ENCODE results near the gene GPC6.

Gene GPC6

DNA sequence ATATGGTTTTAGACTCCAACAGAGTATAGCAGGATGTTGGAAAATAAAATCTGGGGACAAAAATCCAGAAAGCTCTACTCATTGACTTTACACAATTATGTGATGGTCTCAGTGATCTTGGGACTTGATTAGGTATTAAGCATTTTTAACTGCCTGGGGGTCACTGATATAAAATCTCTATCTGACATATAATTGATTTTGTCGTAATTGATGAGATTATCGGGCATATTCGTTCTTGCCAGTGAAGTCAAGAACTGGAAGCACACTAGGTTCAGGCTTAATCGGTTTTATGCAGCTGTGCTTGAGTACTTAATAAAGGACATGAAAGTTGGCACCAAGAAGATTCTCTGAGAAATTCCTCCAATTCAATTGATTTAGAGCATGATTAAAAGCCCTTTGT is 862.1 kb downstream of the GPC6 start:
- no peak overlapping the region for H3K4me2 ChIP-seq (ENCODE audit: low read length)
- H3K9me3 ChIP-seq (ENCODE audit: insufficient read depth, low read length): no peaks in the 10 kb centered on the region
- H2AFZ ChIP-seq (ENCODE audit: low read depth, low read length): no peak overlapping the region
- no peaks in the 10 kb centered on the region for H3K4me1 ChIP-seq (ENCODE audit: low read length)
- no peak for TF ChIP-seq EZH2phosphoT487 (IDR thresholded peaks at IDR 0.05; ENCODE audit: low read depth)
- TF ChIP-seq, protein P1, sequence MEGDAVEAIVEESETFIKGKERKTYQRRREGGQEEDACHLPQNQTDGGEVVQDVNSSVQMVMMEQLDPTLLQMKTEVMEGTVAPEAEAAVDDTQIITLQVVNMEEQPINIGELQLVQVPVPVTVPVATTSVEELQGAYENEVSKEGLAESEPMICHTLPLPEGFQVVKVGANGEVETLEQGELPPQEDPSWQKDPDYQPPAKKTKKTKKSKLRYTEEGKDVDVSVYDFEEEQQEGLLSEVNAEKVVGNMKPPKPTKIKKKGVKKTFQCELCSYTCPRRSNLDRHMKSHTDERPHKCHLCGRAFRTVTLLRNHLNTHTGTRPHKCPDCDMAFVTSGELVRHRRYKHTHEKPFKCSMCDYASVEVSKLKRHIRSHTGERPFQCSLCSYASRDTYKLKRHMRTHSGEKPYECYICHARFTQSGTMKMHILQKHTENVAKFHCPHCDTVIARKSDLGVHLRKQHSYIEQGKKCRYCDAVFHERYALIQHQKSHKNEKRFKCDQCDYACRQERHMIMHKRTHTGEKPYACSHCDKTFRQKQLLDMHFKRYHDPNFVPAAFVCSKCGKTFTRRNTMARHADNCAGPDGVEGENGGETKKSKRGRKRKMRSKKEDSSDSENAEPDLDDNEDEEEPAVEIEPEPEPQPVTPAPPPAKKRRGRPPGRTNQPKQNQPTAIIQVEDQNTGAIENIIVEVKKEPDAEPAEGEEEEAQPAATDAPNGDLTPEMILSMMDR (IDR thresholded peaks at IDR 0.05; ENCODE audit: low read depth, low read length): no peak
- H3K36me3 ChIP-seq (replicated peaks; ENCODE audit: low read depth, low read length): no peaks in the 10 kb centered on the region
- H3K79me2 ChIP-seq (ENCODE audit: low read length): no peaks in the 10 kb centered on the region
- H3K4me3 ChIP-seq (ENCODE audit: low read length): no peak overlapping the region
- H4K20me1 ChIP-seq (ENCODE audit: insufficient read depth, low read length): no peaks in the 10 kb centered on the region
- no peak overlapping the region for H3K9ac ChIP-seq (ENCODE audit: low read length)
- no peaks in the 10 kb centered on the region for H3K27me3 ChIP-seq (ENCODE audit: low read depth, low read length)
- no peak overlapping the region for H3K27ac ChIP-seq (ENCODE audit: low read length)

DNA sequence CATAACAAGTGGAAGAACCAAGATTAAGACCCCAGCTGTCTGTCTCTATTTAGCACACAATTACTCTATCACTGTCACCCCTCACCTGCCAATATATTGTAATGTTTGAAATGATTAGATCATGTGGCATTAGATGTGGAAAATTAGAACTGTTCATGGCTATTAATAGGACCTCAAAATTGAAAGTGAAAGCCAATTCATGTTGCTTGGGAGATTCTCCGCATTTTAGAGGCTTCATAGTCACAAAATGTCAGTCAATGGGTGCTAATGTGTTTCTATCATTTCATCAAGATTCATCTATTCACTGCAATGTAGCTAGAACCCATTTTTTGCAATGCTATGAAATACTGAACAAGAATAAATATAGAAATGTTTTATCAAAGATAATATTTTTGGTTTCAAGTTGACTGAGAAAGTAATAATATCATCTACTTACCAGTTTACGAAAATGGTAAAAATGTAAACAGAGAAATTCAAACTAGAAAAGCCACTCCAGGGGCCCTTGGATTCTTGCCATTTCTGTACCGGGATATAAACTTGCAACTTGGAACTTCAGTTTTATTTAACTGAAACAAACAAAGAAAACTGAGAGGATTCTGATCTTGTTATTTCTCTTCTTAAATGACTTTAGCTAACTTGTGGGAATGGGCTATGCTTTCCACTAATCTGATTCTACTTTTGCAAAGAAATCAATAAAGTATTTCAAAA is 864.3 kb downstream of the GPC6 start:
- Histone ChIP-seq H3K9ac (ENCODE audit: low read length) (no peak overlapping the region), H3K4me2 (ENCODE audit: low read length) (no peak overlapping the region), H4K20me1 (ENCODE audit: insufficient read depth, low read length) (no peaks in the 10 kb centered on the region), H3K9me3 (ENCODE audit: insufficient read depth, low read length) (no peaks in the 10 kb centered on the region), H3K36me3 (replicated peaks; ENCODE audit: low read depth, low read length) (no peaks in the 10 kb centered on the region), H2AFZ (ENCODE audit: low read depth, low read length) (no peak overlapping the region), H3K4me3 (ENCODE audit: low read length) (no peak overlapping the region), H3K4me1 (ENCODE audit: low read length) (no peaks in the 10 kb centered on the region), H3K27me3 (ENCODE audit: low read depth, low read length) (no peaks in the 10 kb centered on the region), H3K27ac (ENCODE audit: low read length) (no peak overlapping the region), H3K79me2 (ENCODE audit: low read length) (no peaks in the 10 kb centered on the region)
- TF ChIP-seq, protein P1 (IDR thresholded peaks at IDR 0.05; ENCODE audit: low read depth, low read length): no peak
- no peak for TF ChIP-seq EZH2phosphoT487 (IDR thresholded peaks at IDR 0.05; ENCODE audit: low read depth)

DNA sequence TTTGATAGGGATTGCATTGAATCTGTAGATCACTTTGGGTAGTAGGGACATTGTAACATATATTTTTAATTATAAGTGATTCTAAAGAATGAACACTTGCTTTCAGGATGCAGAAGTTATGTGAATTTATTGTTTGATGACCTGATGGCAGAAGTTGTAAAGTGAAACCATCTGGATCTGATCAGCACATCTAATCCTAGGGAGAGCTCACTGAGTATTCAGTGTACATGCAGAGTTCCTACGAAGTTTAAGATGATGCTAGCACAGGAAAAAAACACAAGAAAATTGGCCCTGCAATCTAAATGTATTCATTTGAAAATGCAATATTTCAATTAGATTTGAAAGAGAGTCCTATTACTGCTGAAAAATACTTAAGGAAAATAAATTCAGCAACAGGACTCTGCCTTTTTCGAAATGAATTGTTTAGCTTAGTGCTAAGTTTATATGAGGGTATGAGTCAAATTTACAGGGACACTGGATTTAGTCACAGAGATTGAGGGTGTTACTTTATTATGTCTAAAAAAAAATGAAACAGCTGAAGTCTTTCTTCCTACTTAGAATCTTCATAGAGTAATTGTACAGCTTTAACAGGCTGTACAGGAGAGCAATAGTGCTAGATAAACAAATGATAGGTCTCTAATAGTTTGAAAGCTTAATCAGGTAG is 867.2 kb downstream of the GPC6 start:
- H3K4me1 ChIP-seq (ENCODE audit: low read length): no peaks in the 10 kb centered on the region
- no peaks in the 10 kb centered on the region for H3K36me3 ChIP-seq (replicated peaks; ENCODE audit: low read depth, low read length)
- H3K4me2 ChIP-seq (ENCODE audit: low read length): no peak overlapping the region
- TF ChIP-seq, protein P1 (IDR thresholded peaks at IDR 0.05; ENCODE audit: low read depth, low read length): no peak
- TF ChIP-seq EZH2phosphoT487 (IDR thresholded peaks at IDR 0.05; ENCODE audit: low read depth): no peak
- H3K79me2 ChIP-seq (ENCODE audit: low read length): no peaks in the 10 kb centered on the region
- H3K27ac ChIP-seq (ENCODE audit: low read length): no peak overlapping the region
- H3K4me3 ChIP-seq (ENCODE audit: low read length): no peak overlapping the region
- no peak overlapping the region for H2AFZ ChIP-seq (ENCODE audit: low read depth, low read length)
- H3K9ac ChIP-seq (ENCODE audit: low read length): no peak overlapping the region
- H3K9me3 ChIP-seq (ENCODE audit: insufficient read depth, low read length): no peaks in the 10 kb centered on the region
- H4K20me1 ChIP-seq (ENCODE audit: insufficient read depth, low read length): no peaks in the 10 kb centered on the region
- H3K27me3 ChIP-seq (ENCODE audit: low read depth, low read length): no peaks in the 10 kb centered on the region

DNA sequence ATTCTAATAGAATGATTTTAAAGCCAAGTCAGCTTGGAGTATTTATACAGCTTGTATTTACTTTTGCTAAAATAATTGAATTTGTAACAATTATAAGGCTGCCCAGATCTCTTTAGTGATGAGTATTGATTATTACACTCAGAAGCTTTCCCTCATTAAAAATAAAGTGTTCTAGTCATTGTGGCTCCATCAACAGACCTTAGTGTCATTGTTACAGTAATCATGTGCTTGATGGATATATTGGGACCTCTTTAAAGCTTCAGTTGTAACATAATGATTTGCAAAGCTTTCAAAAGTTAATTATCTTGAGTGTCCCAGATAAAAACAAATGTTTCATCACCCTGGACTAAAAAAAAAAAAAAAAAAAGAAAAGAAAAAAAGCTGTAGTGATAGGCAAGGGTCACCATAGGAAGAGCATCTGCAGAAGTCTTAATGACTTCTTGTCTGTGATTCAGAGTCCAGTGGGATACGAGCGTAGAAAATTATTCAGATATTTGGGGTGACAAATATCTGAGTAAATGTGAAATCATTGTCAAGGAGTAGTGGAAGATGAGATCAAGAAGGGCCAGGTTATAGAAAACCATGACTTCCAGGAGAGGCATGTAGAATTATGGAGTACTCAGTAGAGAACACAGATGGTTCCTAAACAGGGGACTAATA is 883.2 kb downstream of the GPC6 start:
- Histone ChIP-seq H4K20me1 (ENCODE audit: insufficient read depth, low read length) (no peaks in the 10 kb centered on the region), H3K4me1 (ENCODE audit: low read length) (peaks cover 10% of the 10 kb centered on the region), H3K9ac (ENCODE audit: low read length) (no peak overlapping the region), H2AFZ (ENCODE audit: low read depth, low read length) (no peak overlapping the region), H3K4me2 (ENCODE audit: low read length) (no peak overlapping the region), H3K79me2 (ENCODE audit: low read length) (no peaks in the 10 kb centered on the region), H3K9me3 (ENCODE audit: insufficient read depth, low read length) (peaks cover 2% of the 10 kb centered on the region; the same call in 1 of the 2 replicates), H3K36me3 (replicated peaks; ENCODE audit: low read depth, low read length) (no peaks in the 10 kb centered on the region), H3K27me3 (ENCODE audit: low read depth, low read length) (no peaks in the 10 kb centered on the region), H3K27ac (ENCODE audit: low read length) (no peak overlapping the region), H3K4me3 (ENCODE audit: low read length) (no peak overlapping the region)
- no peak for TF ChIP-seq EZH2phosphoT487 (IDR thresholded peaks at IDR 0.05; ENCODE audit: low read depth)
- TF ChIP-seq, protein P1 (IDR thresholded peaks at IDR 0.05; ENCODE audit: low read depth, low read length): no peak
